ENCODE measurements around the gene GEMIN2.

DNA sequence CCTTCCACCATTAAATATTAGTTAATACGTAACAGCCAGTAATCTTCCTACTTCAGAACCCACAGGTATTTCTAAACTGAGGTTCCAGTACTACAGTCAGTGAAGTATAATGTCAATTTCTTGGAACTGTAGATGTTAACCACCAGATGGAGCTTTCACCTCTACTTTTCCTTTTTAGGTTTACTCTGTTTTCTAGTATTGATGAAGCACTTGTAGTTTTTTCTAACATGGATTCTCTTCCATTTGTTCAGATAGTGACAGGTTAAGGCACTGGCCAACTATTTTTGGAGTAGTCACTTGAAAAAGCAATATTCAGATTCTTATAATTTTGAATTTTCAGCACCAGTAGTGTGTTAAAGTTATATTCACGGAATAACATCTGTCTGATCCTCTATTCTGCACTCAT lies 6.5 kb upstream of the GEMIN2 start:
- TF ChIP-seq, protein P1, sequence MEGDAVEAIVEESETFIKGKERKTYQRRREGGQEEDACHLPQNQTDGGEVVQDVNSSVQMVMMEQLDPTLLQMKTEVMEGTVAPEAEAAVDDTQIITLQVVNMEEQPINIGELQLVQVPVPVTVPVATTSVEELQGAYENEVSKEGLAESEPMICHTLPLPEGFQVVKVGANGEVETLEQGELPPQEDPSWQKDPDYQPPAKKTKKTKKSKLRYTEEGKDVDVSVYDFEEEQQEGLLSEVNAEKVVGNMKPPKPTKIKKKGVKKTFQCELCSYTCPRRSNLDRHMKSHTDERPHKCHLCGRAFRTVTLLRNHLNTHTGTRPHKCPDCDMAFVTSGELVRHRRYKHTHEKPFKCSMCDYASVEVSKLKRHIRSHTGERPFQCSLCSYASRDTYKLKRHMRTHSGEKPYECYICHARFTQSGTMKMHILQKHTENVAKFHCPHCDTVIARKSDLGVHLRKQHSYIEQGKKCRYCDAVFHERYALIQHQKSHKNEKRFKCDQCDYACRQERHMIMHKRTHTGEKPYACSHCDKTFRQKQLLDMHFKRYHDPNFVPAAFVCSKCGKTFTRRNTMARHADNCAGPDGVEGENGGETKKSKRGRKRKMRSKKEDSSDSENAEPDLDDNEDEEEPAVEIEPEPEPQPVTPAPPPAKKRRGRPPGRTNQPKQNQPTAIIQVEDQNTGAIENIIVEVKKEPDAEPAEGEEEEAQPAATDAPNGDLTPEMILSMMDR (IDR thresholded peaks at IDR 0.05; ENCODE audit: low read length), result peak; percentile 65
- no peak for TF ChIP-seq EZH2 (IDR thresholded peaks at IDR 0.05; ENCODE audit: borderline replicate concordance, low read length)

Measured in OCI-LY1 (cell line).